ENCODE results near the gene EHMT2.
"Not testable (repeated sequence)": the region's sequence is repeated elsewhere in the genome, so short reads cannot be mapped to it uniquely, and the experiment has no call there.

The EHMT2 gene

DNA sequence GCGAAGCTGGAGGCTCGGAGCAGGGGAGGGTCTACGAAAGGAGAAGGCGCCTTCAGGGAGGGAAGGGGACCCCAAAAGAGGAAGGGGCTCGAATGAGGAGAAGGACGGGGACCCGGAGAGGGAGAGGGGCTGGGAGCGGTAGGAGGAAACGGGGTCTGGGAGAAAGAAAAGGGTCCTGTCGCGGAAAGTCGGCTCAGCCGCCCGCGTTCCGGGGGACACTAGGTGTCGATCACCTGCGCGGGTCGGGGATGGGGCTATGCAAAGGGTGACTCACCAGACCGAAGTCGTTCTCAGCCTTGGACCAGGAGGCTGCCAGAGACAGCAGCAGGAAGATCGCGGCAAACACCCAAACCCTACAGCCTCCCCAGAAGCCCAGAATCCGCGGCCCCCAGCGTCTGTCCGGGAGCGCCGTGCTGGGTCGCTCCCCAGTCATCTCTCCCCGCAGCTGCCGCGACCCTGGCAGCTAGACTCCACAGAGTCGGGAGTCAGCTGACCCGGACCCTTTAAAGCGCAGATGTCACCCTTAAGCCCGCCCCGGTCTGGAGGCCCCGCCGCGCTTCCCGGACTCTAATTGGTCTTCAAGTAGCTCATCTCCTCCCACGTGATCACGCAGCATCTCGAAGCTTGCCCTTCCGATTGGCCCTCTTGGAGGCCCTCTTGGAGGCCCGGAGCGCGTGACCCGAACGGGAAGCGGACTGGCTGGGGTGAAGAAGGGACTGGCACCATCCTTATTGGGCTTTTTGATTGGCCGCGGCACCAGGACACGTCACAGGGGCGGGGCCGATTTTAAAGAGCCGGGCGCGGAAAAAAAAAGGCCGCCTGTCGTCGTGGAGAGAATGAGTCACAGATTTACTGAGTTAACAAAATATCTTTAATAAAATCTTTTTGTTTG is 34.9 kb downstream of the EHMT2 start, which contains the start of gene NEU1:
NEU1 (minus strand) TSS at position 478 of the 892 bp plus-strand sequence; CDS start at position 433, 45 bp downstream.
- DNase-seq (ENCODE audit: low read depth) = peak; percentile 100
- TF ChIP-seq CTCF (conservative IDR thresholded peaks at IDR 0.05; ENCODE audit: low read depth, low read length) = no peak
- H3K4me3 ChIP-seq (ENCODE audit: low read depth, low read length) = peak within 1 kb of the TSS; percentile 96

DNA sequence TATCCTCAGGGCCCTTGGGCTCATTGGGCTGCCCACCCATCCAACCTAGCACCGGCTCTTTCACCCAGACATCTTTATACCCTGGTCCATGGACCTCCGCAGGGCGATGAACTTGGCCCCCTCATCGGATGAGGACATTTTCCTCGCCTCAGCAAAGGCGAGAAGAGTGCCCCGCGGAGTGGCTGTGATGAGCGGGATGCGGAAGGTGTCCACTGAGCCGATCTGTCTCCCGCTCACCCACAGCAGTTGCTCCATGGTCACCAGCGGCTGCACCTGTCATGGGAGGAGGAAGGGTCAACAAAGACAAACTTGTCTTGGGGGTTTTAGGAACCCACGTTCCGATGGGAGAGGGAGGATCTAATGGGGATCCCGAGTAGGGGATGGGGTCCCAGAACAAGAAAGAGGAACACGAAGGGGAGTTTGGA is 35.6 kb downstream of the EHMT2 start:
- no peak for TF ChIP-seq CTCF (conservative IDR thresholded peaks at IDR 0.05; ENCODE audit: low read depth, low read length)
- peak overlapping the region; percentile 96 for H3K4me3 ChIP-seq (ENCODE audit: low read depth, low read length)
- DNase-seq (ENCODE audit: low read depth) = no peak

DNA sequence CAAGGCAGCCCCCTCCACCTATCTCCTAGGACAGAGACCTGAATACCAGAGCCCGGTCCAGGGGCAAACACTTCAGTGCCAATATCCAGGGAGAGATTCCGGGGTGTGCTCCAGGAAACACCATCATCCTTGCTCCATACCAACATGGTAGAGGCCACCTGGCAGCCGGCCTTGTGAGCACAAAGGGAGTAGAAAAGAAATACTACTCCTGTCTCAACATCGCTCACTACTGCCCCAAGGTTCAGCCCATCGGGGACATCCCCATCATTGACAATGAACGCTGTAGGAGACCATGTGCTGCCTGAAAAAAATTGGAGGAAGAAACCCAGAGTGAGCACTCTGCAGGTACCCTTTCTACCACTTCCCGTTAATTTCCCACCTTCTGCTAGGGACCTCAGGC is 36.3 kb downstream of the EHMT2 start:
- DNase-seq (ENCODE audit: low read depth) = no peak
- H3K4me3 ChIP-seq (ENCODE audit: low read depth, low read length) = no peak overlapping the region
- no peak for TF ChIP-seq CTCF (conservative IDR thresholded peaks at IDR 0.05; ENCODE audit: low read depth, low read length)

DNA sequence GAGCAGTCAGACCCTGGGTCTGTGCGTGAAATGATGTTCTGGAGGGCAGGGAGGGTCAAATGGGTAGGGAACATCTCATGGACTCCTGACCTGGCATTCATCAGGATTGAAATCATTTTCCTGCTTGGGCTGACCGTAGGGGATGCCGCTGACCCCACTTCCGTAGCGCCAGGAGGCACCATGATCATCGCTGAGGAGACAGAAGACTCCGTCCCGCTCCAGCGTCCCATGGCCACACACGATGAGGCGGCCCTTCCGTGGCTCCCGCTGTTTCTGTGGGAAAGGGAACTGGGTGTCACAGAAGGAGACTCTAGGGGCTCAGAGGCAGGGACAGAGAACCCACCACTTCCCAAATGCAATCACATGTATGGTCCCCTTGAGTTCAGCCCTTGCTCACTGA is 37.1 kb downstream of the EHMT2 start:
- DNase-seq (ENCODE audit: low read depth) = no peak
- no peak for TF ChIP-seq CTCF (conservative IDR thresholded peaks at IDR 0.05; ENCODE audit: low read depth, low read length)
- H3K4me3 ChIP-seq (ENCODE audit: low read depth, low read length) = no peak overlapping the region

- TF ChIP-seq CTCF (conservative IDR thresholded peaks at IDR 0.05; ENCODE audit: low read depth, low read length) = no peak
- H3K4me3 ChIP-seq (ENCODE audit: low read depth, low read length) = no peak overlapping the region
- no peak for DNase-seq (ENCODE audit: low read depth)
Observed at GRCh38 chr6:31859923-31860322, 37.6 kb downstream of the EHMT2 start.

DNA sequence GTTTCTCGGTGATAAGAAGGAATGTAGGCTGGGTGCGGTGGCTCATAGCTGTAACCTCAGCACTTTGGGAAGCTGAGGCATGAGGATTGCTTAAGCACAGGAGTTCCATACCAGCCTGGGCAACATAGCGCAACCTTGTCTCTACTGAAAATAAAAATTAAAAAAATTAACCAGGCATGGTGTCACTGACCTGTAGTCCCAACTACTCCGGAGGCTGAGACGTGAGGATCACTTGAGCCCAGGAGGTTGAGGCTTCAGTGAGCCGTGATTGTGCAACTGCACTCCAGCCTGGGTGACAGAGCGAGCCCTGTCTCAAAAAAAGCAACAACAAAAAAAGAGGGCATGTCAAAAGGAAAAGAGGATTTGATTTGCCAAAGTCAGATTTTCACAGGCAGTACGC is 38.8 kb downstream of the EHMT2 start:
- no peak for DNase-seq (ENCODE audit: low read depth)
- TF ChIP-seq CTCF (conservative IDR thresholded peaks at IDR 0.05; ENCODE audit: low read depth, low read length) = no peak
- H3K4me3 ChIP-seq (ENCODE audit: low read depth, low read length) = no peak overlapping the region

- H3K4me3 ChIP-seq (ENCODE audit: low read depth, low read length); DNase-seq (ENCODE audit: low read depth): not testable (repeated sequence)
Observed at GRCh38 chr6:31857774-31858173, 39.7 kb downstream of the EHMT2 start.

DNA sequence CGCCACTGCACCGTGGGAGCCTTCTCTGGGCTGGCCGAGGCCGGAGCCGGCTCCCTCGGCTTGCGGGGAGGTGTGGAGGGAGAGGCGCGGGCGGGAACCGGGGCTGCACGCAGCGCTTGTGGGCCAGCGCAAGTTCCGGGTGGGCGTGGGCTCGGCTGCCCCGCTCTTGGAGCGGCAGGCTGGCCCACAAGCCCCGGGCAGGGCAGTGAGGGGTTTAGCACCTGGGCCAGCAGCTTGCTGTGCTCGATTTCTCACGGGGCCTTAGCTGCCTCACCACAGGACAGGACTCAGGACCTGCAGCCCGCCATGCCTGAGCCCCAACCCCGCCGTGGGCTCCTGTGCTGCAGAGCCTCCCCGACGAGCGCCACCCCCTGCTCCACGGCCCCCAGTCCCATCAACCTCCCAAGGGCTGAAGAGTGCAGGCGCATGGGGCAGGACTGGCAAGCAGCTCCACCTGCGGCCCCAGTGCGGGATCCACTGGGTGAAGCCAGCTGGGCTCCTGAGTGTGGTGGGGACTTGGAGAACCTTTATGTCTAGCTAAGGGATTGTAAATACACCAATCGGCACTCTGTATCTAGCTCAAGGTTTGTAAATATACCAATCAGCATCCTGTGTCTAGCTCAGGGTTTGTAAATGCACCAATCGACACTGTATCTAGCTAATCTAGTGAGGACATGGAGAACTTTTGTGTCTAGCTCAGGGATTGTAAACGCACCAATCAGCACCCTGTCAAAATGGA is 45.3 kb downstream of the EHMT2 start:
- H3K4me3 ChIP-seq (ENCODE audit: low read depth, low read length); DNase-seq (ENCODE audit: low read depth): not testable (repeated sequence)
